Kidney (tissue), 14 donors: Measurements from ENCODE around the gene IBA57. TPM values are rescaled to one million over a fixed set of nuclear protein-coding genes. Genes with fewer than 3 reads are reported as not detected.

Source experiments
- DNase-seq, 5 donors: peaks; one replicate each; pipeline ENCODE4 v3.0.0-alpha.2; 2013 to 2020
- FAIRE-seq: peaks from 2 replicates; lab custom pipeline; 2012; peaks lifted over from hg19 to GRCh38; lab: Jason Lieb, UNC
- H3K27ac ChIP-seq, 2 donors: one replicate each; pipeline ENCODE4 v1.7.0; 2013; ENCODE audit warnings: low read depth in 2 of 2, low read length in 2 of 2, inconsistent platforms in 1 of 2
- H3K27me3 ChIP-seq: one replicate; pipeline ENCODE4 v1.7.1; 2013; ENCODE audit warnings: low read length, inconsistent platforms; ENCODE audit not compliant: control insufficient read depth, insufficient read depth
- H3K36me3 ChIP-seq, 3 donors: one replicate each; pipeline versions ENCODE4 v1.7.0 to v1.7.1; 2013; ENCODE audit warnings: low read length in 3 of 3, control low read depth in 1 of 3, inconsistent platforms in 1 of 3; ENCODE audit not compliant: insufficient read depth in 3 of 3, control insufficient read depth in 2 of 3
- H3K4me1 ChIP-seq, 3 donors: one replicate each; pipeline versions ENCODE4 v1.7.0 to v1.7.1; 2013; ENCODE audit warnings: low read length in 3 of 3, inconsistent platforms in 1 of 3, low read depth in 1 of 3; ENCODE audit not compliant: control insufficient read depth in 2 of 3, insufficient read depth in 2 of 3
- H3K4me3 ChIP-seq, 3 donors: one replicate each; pipeline versions ENCODE4 v1.7.0 to v1.8.1; 2013; ENCODE audit warnings: low read length in 3 of 3, control low read depth in 1 of 3, inconsistent platforms in 1 of 3
- H3K9ac ChIP-seq, 3 donors: one replicate each; pipeline versions ENCODE4 v1.7.0 to v1.7.1; 2013; ENCODE audit warnings: low read length in 3 of 3, control low read depth in 1 of 3, inconsistent platforms in 1 of 3
- H3K9me3 ChIP-seq, 3 donors: one replicate each; pipeline versions ENCODE4 v1.7.0 to v1.7.1; 2013; ENCODE audit warnings: low read length in 3 of 3, control low read depth in 1 of 3, inconsistent platforms in 1 of 3; ENCODE audit not compliant: control insufficient read depth in 2 of 3, insufficient read depth in 1 of 3
- intact Hi-C: fragments of 100-400 bp; cut with DNase I; formaldehyde crosslinking; loops from one replicate; pipeline ENCODE4 v1.11.1; 2022
- polyA plus RNA-seq: library from polyadenylated mRNA; stranded (reverse); fragments of 350-450 nt; fragmentation: Illumina TruSeq; extraction: RNeasy Lipid Tissue Mini Kit (QIAGEN cat#74804); gene quantifications from one replicate; pipeline ENCODE4 v1.2.3, GENCODE V29; 2014; ENCODE audit warnings: low read depth, low replicate concordance; ENCODE audit not compliant: insufficient read depth
- total RNA-seq: library from RNA; stranded (reverse); fragmentation: NEBNext Ultra II Directional; extraction: Animal tissue kit (Norgen Biotek cat#: 25700); gene quantifications from one replicate; pipeline ENCODE4 v1.2.1, GENCODE V29; 2021
- TF ChIP-seq, protein P1 (sequence below): IDR thresholded peaks from 3 replicates; pipeline ENCODE4 v1.5.1; 2012; ENCODE audit warnings: mild to moderate bottlenecking, moderate library complexity, borderline replicate concordance; ENCODE audit not compliant: insufficient read depth; ENCODE audit errors: extremely low read depth
- donor health status: control.
- donor health status: control.
- donor health status: control.
- donor health status: control.
- donor health status: control.
- donor health status: DM: yes; HTN: yes; CAD: no.
- donor health status: Normal renal cell carcinoma (clear cell type).

The IBA57 gene
- total and polyA plus RNA-seq, 2 donors from 2014 or later = 4.7 to 13.0 TPM

DNA sequence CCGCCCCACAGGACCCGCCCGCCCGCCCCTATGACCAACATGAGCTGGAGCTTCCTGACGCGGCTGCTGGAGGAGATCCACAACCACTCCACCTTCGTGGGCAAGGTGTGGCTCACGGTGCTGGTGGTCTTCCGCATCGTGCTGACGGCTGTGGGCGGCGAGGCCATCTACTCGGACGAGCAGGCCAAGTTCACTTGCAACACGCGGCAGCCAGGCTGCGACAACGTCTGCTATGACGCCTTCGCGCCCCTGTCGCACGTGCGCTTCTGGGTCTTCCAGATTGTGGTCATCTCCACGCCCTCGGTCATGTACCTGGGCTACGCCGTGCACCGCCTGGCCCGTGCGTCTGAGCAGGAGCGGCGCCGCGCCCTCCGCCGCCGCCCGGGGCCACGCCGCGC is 7.9 kb upstream of the IBA57 start:
- no peaks in the 10 kb centered on the region for H3K36me3 ChIP-seq
- no peak overlapping the region for H3K9ac ChIP-seq
- H3K27me3 ChIP-seq = peaks cover 7% of the 10 kb centered on the region
- DNase-seq (peak in 2 of 5 donors; percentile 63 to 73), FAIRE-seq (no peak)
- no peak overlapping the region for H3K4me3 ChIP-seq
- no peak overlapping the region for H3K27ac ChIP-seq
- intact Hi-C loops = no loop called here
- H3K9me3 ChIP-seq = no peaks in the 10 kb centered on the region
- H3K4me1 ChIP-seq = peaks cover 0 to 10% (median 0%) of the 10 kb centered on the region in 3 donors
- TF ChIP-seq, protein P1, sequence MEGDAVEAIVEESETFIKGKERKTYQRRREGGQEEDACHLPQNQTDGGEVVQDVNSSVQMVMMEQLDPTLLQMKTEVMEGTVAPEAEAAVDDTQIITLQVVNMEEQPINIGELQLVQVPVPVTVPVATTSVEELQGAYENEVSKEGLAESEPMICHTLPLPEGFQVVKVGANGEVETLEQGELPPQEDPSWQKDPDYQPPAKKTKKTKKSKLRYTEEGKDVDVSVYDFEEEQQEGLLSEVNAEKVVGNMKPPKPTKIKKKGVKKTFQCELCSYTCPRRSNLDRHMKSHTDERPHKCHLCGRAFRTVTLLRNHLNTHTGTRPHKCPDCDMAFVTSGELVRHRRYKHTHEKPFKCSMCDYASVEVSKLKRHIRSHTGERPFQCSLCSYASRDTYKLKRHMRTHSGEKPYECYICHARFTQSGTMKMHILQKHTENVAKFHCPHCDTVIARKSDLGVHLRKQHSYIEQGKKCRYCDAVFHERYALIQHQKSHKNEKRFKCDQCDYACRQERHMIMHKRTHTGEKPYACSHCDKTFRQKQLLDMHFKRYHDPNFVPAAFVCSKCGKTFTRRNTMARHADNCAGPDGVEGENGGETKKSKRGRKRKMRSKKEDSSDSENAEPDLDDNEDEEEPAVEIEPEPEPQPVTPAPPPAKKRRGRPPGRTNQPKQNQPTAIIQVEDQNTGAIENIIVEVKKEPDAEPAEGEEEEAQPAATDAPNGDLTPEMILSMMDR = no peak

DNA sequence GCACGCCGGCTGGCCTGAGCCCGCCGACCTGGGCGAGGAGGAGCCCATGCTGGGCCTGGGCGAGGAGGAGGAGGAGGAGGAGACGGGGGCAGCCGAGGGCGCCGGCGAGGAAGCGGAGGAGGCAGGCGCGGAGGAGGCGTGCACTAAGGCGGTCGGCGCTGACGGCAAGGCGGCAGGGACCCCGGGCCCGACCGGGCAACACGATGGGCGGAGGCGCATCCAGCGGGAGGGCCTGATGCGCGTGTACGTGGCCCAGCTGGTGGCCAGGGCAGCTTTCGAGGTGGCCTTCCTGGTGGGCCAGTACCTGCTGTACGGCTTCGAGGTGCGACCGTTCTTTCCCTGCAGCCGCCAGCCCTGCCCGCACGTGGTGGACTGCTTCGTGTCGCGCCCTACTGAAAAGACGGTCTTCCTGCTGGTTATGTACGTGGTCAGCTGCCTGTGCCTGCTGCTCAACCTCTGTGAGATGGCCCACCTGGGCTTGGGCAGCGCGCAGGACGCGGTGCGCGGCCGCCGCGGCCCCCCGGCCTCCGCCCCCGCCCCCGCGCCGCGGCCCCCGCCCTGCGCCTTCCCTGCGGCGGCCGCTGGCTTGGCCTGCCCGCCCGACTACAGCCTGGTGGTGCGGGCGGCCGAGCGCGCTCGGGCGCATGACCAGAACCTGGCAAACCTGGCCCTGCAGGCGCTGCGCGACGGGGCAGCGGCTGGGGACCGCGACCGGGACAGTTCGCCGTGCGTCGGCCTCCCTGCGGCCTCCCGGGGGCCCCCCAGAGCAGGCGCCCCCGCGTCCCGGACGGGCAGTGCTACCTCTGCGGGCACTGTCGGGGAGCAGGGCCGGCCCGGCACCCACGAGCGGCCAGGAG is 7.2 kb upstream of the IBA57 start:
- no peak overlapping the region for H3K9ac ChIP-seq
- TF ChIP-seq, protein P1 = no peak
- FAIRE-seq = no peak
- peaks cover 7% of the 10 kb centered on the region for H3K27me3 ChIP-seq
- H3K4me1 ChIP-seq = peaks cover 0 to 12% (median 0%) of the 10 kb centered on the region in 3 donors
- intact Hi-C loops = no loop called here
- H3K9me3 ChIP-seq = no peaks in the 10 kb centered on the region
- no peaks in the 10 kb centered on the region for H3K36me3 ChIP-seq
- no peak overlapping the region for H3K27ac ChIP-seq
- H3K4me3 ChIP-seq = no peak overlapping the region
- DNase-seq = peak; percentile 55 to 76 (median 62)

DNA sequence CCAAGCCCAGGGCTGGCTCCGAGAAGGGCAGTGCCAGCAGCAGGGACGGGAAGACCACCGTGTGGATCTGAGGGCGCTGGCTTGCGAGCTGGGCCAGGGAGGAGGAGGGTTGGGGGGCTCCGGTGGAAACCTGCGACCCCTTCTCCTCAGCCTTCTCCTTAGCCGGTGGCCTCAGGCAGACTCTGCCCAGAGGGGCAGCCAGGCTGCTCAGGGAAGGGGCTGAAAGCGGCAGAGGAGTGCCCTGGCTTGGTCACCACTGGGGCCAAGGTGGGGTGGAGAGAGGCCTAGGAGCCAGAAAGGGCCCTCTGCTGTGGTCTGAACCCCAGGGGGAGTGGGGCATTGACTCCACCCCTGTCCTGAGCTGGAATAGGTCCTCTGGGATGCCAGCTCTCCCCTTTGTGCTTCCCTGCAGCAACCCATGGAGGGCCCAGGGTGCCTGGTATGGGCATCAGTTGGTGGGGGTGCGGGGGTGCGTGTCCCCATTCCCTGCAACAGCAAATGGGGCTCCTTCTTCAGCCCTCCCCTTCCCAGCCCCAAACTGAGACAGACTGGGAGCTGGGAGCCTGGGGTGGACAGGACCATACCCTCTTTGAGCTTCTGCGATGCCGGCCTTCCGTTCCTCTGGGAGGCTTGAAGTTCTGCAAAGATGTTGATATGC is 6.5 kb upstream of the IBA57 start:
- H3K9me3 ChIP-seq = no peaks in the 10 kb centered on the region
- FAIRE-seq = no peak
- DNase-seq = peak in 2 of 5 donors; percentile 62 to 69
- H3K27ac ChIP-seq = no peak overlapping the region
- H3K9ac ChIP-seq = no peak overlapping the region
- intact Hi-C loops = no loop called here
- H3K4me3 ChIP-seq = no peak overlapping the region
- H3K4me1 ChIP-seq = peaks cover 0 to 12% (median 0%) of the 10 kb centered on the region in 3 donors
- H3K27me3 ChIP-seq = peaks cover 7% of the 10 kb centered on the region
- TF ChIP-seq, protein P1 = no peak
- no peaks in the 10 kb centered on the region for H3K36me3 ChIP-seq
